Measurements from ENCODE around the gene OR6C70. TPM values are rescaled to one million over a fixed set of nuclear protein-coding genes. Genes with fewer than 3 reads are reported as not detected.
"Not testable (repeated sequence)": the region's sequence is repeated elsewhere in the genome, so short reads cannot be mapped to it uniquely, and the experiment has no call there.

OR6C70 gene
- total RNA-seq, 1 experiment from 2014 or later: not detected

GRCh38 chr12:55492078-55492477 lies 22.1 kb upstream of the OR6C70 start, which contains the start of gene OR6C68:
TSS of gene OR6C68 (plus strand) at chr12:55492378. CDS start at chr12:55492378, 0 bp downstream.
- peaks cover 0 to 2% of the 10 kb centered on the region in 2 experiments; a peak in 1 of 5 replicates for H3K9me3 Mint-ChIP-seq
- no peak within 1 kb of the TSS for H2BK15ac ChIP-seq (ENCODE audit: low read depth, low read length)
- H3K9me3 ChIP-seq (ENCODE audit: control insufficient read depth, low read depth, low read length): no peaks in the 10 kb centered on the region
- no peaks in the 10 kb centered on the region for H3K79me2 ChIP-seq (ENCODE audit: insufficient read depth, low read length)
- H2BK5ac ChIP-seq (ENCODE audit: insufficient read length, low read length): no peak within 1 kb of the TSS
- no CpG with 5 or more reads among the region's 2 CpGs for WGBS (ENCODE audit: extremely low coverage, insufficient read length, low lambda C conversion rate)
- H3K4me1 Mint-ChIP-seq: no peaks in the 10 kb centered on the region
- H3K4me2 ChIP-seq (ENCODE audit: insufficient read depth, insufficient read length, low read length): no peak within 1 kb of the TSS
- TF ChIP-seq CTCF (conservative IDR thresholded peaks at IDR 0.05): no peak
- no peak within 1 kb of the TSS for H3K9ac ChIP-seq (ENCODE audit: extremely low read depth, insufficient read length, low read length)
- H3K23ac ChIP-seq (ENCODE audit: insufficient read length, low read depth, low read length): no peak within 1 kb of the TSS
- H3K27ac ChIP-seq (ENCODE audit: insufficient read length, low read depth, low read length): no peak within 1 kb of the TSS
- no peaks in the 10 kb centered on the region for H3K27me3 ChIP-seq (ENCODE audit: insufficient read depth, low read length)
- H3T11ph ChIP-seq (ENCODE audit: low read length): no peak within 1 kb of the TSS
- H3K18ac ChIP-seq (ENCODE audit: insufficient read length, low read depth, low read length): no peak within 1 kb of the TSS
- no peak within 1 kb of the TSS for H3K14ac ChIP-seq (ENCODE audit: insufficient read depth, low read length)
- H4K91ac ChIP-seq (ENCODE audit: insufficient read length, low read depth, low read length): no peak within 1 kb of the TSS
- no peak within 1 kb of the TSS for H4K8ac ChIP-seq (replicated peaks; ENCODE audit: insufficient read length, low read depth, low read length)
- DNase-seq: no peak
- no peak within 1 kb of the TSS for H3K4me3 Mint-ChIP-seq
- H2AK5ac ChIP-seq (ENCODE audit: insufficient read length, low read length): no peak within 1 kb of the TSS
- H3K79me1 ChIP-seq (ENCODE audit: insufficient read depth, low read depth, low read length, poor library complexity, severe bottlenecking): no peaks in the 10 kb centered on the region
- H4K20me1 ChIP-seq (ENCODE audit: control insufficient read depth, insufficient read depth, insufficient read length): no peaks in the 10 kb centered on the region
- H4K5ac ChIP-seq (ENCODE audit: insufficient read length, low read depth, low read length): no peak within 1 kb of the TSS
- no peaks in the 10 kb centered on the region for H3K23me2 ChIP-seq (ENCODE audit: insufficient read length, low read depth, low read length, poor library complexity, severe bottlenecking)
- H2AFZ ChIP-seq (ENCODE audit: low read length): no peak within 1 kb of the TSS
- H3K4me1 ChIP-seq (ENCODE audit: insufficient read depth, low read length): no peaks in the 10 kb centered on the region
- no peak within 1 kb of the TSS for H2BK20ac ChIP-seq (ENCODE audit: low read depth, low read length, poor library complexity, severe bottlenecking)
- no peak within 1 kb of the TSS for H3K27ac Mint-ChIP-seq
- H3K56ac ChIP-seq (ENCODE audit: insufficient read length, low read depth, low read length): no peak within 1 kb of the TSS
- no peaks in the 10 kb centered on the region; the same call in 1 of the 2 replicates for H3K27me3 Mint-ChIP-seq (ENCODE audit: low read depth)
- no peak within 1 kb of the TSS for H3K4ac ChIP-seq (ENCODE audit: low read depth, low read length)
- H2BK12ac ChIP-seq (ENCODE audit: insufficient read length, low read depth, low read length): no peak within 1 kb of the TSS
- H3K36me3 Mint-ChIP-seq (ENCODE audit: insufficient read depth in 1 of 3, low read depth in 3 of 3): no peaks in the 10 kb centered on the region
- H2BK120ac ChIP-seq (ENCODE audit: low read depth, low read length, poor library complexity, severe bottlenecking): no peak within 1 kb of the TSS

- not testable (repeated sequence) for H3K23me2 ChIP-seq (ENCODE audit: insufficient read length, low read depth, low read length, poor library complexity, severe bottlenecking); H4K8ac ChIP-seq (replicated peaks; ENCODE audit: insufficient read length, low read depth, low read length); H2BK20ac ChIP-seq (ENCODE audit: low read depth, low read length, poor library complexity, severe bottlenecking); H3K23ac ChIP-seq (ENCODE audit: insufficient read length, low read depth, low read length); H2BK120ac ChIP-seq (ENCODE audit: low read depth, low read length, poor library complexity, severe bottlenecking); H3K4me1 ChIP-seq (ENCODE audit: insufficient read depth, low read length); H3K79me2 ChIP-seq (ENCODE audit: insufficient read depth, low read length); H4K91ac ChIP-seq (ENCODE audit: insufficient read length, low read depth, low read length); H3K27me3 ChIP-seq (ENCODE audit: insufficient read depth, low read length); H3K27me3 Mint-ChIP-seq (ENCODE audit: low read depth); H2BK15ac ChIP-seq (ENCODE audit: low read depth, low read length); H2AFZ ChIP-seq (ENCODE audit: low read length); DNase-seq; H3K79me1 ChIP-seq (ENCODE audit: insufficient read depth, low read depth, low read length, poor library complexity, severe bottlenecking); H3K14ac ChIP-seq (ENCODE audit: insufficient read depth, low read length); H3K9me3 ChIP-seq (ENCODE audit: control insufficient read depth, low read depth, low read length); H3K4ac ChIP-seq (ENCODE audit: low read depth, low read length); H3K18ac ChIP-seq (ENCODE audit: insufficient read length, low read depth, low read length); H2AK5ac ChIP-seq (ENCODE audit: insufficient read length, low read length); H3K36me3 Mint-ChIP-seq (ENCODE audit: insufficient read depth in 1 of 3, low read depth in 3 of 3); H3K27ac ChIP-seq (ENCODE audit: insufficient read length, low read depth, low read length); H4K5ac ChIP-seq (ENCODE audit: insufficient read length, low read depth, low read length); H3K56ac ChIP-seq (ENCODE audit: insufficient read length, low read depth, low read length); H2BK5ac ChIP-seq (ENCODE audit: insufficient read length, low read length); H4K20me1 ChIP-seq (ENCODE audit: control insufficient read depth, insufficient read depth, insufficient read length); H2BK12ac ChIP-seq (ENCODE audit: insufficient read length, low read depth, low read length); H3K9ac ChIP-seq (ENCODE audit: extremely low read depth, insufficient read length, low read length); H3T11ph ChIP-seq (ENCODE audit: low read length); H3K4me1 Mint-ChIP-seq; H3K4me2 ChIP-seq (ENCODE audit: insufficient read depth, insufficient read length, low read length)
- peaks cover 9 to 18% of the 10 kb centered on the region in 2 experiments; a peak in 3 of 5 replicates for H3K9me3 Mint-ChIP-seq
- no CpG with 5 or more reads among the region's 13 CpGs for WGBS (ENCODE audit: extremely low coverage, insufficient read length, low lambda C conversion rate)
- peak overlapping the region in 2 of 3 experiments; percentile 94 to 95; a peak in 3 of 7 replicates for H3K27ac Mint-ChIP-seq
- H3K4me3 Mint-ChIP-seq: peak overlapping the region in 1 of 2 experiments; percentile 74; a peak in 2 of 5 replicates
These were observed 14.3 kb upstream of the OR6C70 start for GRCh38 chr12:55484284-55484683.

Measured in H9 (cell line).